OCI-LY3 (cell line): ENCODE results near the gene MED10.
"Not testable (repeated sequence)": the region's sequence is repeated elsewhere in the genome, so short reads cannot be mapped to it uniquely, and the experiment has no call there.

Experiments used
- H2AFZ ChIP-seq: fragments of 200-600, 300-600 bp; shearing (Covaris generic); 2 replicates; pipeline ENCODE4 v1.6.0; 2014; ENCODE audit warnings: antibody characterized with exemption, low read depth, low read length
- H3K27ac ChIP-seq: fragments of 200-600, 300-600 bp; sonication (generic); 2 replicates; pipeline ENCODE4 v1.5.1; 2014; ENCODE audit warnings: mild to moderate bottlenecking, low read length, moderate library complexity, mixed read lengths
- H3K27me3 ChIP-seq: fragments of 200-600, 300-600 bp; sonication (generic); 2 replicates; pipeline ENCODE4 v1.6.1; 2014; ENCODE audit warnings: low read depth, low read length, mixed read lengths
- H3K36me3 ChIP-seq: fragments of 200-600, 300-600 bp; sonication (generic); replicated peaks from 2 replicates; pipeline ENCODE3; 2014; ENCODE audit warnings: low read depth, low read length, mixed read lengths
- H3K4me1 ChIP-seq: fragments of 300-600, 200-600 bp; sonication (generic); 2 replicates; pipeline ENCODE4 v1.6.1; 2014; ENCODE audit warnings: low read length, mixed read lengths
- H3K4me2 ChIP-seq: fragments of 200-600, 300-600 bp; sonication (generic); 2 replicates; pipeline ENCODE4 v1.6.1; 2014; ENCODE audit warnings: low read length, mixed read lengths
- H3K4me3 ChIP-seq: fragments of 300-600, 200-600 bp; sonication (generic); 2 replicates; pipeline ENCODE4 v1.5.1; 2014; ENCODE audit warnings: antibody characterized with exemption, mild to moderate bottlenecking, low read length, moderate library complexity
- H3K79me2 ChIP-seq: fragments of 300-600, 200-600 bp; shearing (Covaris generic); 2 replicates; pipeline ENCODE4 v1.6.1; 2014; ENCODE audit warnings: mild to moderate bottlenecking, low read length, mixed read lengths
- H3K9ac ChIP-seq: fragments of 300-600, 200-600 bp; shearing (Covaris generic); 2 replicates; pipeline ENCODE4 v1.6.0; 2014; ENCODE audit warnings: mild to moderate bottlenecking, low read length, moderate library complexity
- H3K9me3 ChIP-seq: fragments of 200-600, 300-600 bp; shearing (Covaris generic); 2 replicates; pipeline ENCODE4 v1.6.1; 2014; ENCODE audit warnings: low read length, mixed read lengths; ENCODE audit not compliant: insufficient read depth
- H4K20me1 ChIP-seq: fragments of 200-600, 300-600 bp; sonication (generic); 2 replicates; pipeline ENCODE4 v1.6.1; 2016; ENCODE audit warnings: low read length, mixed read lengths; ENCODE audit not compliant: insufficient read depth
- EZH2phosphoT487 ChIP-seq: fragments of 200-600 bp; shearing (Covaris generic); IDR thresholded peaks from 2 replicates; pipeline ENCODE4 v1.6.1; 2018; ENCODE audit warnings: antibody characterized with exemption, mixed run types, low read depth
- TF ChIP-seq, protein P1 (sequence below): fragments of 200-600, 300-600 bp; sonication (generic); IDR thresholded peaks from 2 replicates; pipeline ENCODE4 v1.5.1; 2014; ENCODE audit warnings: antibody characterized with exemption, low read length, low read depth

Gene MED10

DNA sequence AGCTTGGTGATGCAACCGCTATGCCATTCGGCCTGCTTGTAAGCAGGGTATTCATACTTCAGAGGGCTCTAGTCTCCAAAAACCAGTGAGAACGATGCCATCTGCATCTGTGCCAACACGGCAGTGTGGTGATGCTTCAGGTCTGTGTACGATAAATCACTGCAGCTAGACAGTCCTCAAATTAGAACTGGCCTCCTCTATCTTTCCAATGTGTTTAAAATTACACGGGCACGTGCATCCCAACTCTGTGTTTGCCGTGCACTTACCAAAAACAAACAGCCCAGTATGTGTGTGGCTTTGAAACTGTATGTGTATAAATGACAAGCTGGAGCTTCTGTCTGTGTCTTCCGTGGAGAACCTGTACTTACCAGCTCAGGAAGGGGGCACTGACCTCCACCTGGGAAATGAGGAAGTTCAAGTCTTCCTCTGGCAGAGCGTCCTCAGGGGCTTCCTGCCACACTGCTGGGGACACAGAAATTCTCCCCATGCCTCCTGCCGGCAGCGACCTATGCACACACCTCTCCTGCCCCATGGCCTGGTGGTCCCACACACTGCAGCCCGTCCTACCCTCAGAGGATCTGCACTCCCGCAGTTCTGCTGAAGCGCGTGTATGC is 12.3 kb downstream of the MED10 start:
- no peaks in the 10 kb centered on the region for H3K9me3 ChIP-seq

GRCh38 chr5:6365142-6365976 is 13.0 kb downstream of the MED10 start:
- Histone ChIP-seq H3K27me3 (no peaks in the 10 kb centered on the region), H3K9ac (no peak overlapping the region), H3K79me2 (no peaks in the 10 kb centered on the region), H3K27ac (no peak overlapping the region), H3K4me2 (no peak overlapping the region), H4K20me1 (no peaks in the 10 kb centered on the region), H3K4me3 (no peak overlapping the region), H3K36me3 (no peaks in the 10 kb centered on the region), H2AFZ (no peak overlapping the region), H3K9me3 (no peaks in the 10 kb centered on the region), H3K4me1 (no peaks in the 10 kb centered on the region)
- TF ChIP-seq, protein P1, sequence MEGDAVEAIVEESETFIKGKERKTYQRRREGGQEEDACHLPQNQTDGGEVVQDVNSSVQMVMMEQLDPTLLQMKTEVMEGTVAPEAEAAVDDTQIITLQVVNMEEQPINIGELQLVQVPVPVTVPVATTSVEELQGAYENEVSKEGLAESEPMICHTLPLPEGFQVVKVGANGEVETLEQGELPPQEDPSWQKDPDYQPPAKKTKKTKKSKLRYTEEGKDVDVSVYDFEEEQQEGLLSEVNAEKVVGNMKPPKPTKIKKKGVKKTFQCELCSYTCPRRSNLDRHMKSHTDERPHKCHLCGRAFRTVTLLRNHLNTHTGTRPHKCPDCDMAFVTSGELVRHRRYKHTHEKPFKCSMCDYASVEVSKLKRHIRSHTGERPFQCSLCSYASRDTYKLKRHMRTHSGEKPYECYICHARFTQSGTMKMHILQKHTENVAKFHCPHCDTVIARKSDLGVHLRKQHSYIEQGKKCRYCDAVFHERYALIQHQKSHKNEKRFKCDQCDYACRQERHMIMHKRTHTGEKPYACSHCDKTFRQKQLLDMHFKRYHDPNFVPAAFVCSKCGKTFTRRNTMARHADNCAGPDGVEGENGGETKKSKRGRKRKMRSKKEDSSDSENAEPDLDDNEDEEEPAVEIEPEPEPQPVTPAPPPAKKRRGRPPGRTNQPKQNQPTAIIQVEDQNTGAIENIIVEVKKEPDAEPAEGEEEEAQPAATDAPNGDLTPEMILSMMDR: no peak
- TF ChIP-seq EZH2phosphoT487: no peak

More for the DNA sequence above, 12.3 kb downstream of the MED10 start:
- no peak overlapping the region for H3K4me2 ChIP-seq
- no peak overlapping the region for H2AFZ ChIP-seq
- no peaks in the 10 kb centered on the region for H3K36me3 ChIP-seq
- TF ChIP-seq, protein P1: no peak
- no peaks in the 10 kb centered on the region for H3K4me1 ChIP-seq
- no peak overlapping the region for H3K27ac ChIP-seq
- no peak overlapping the region for H3K9ac ChIP-seq
- no peaks in the 10 kb centered on the region for H3K27me3 ChIP-seq
- H3K79me2 ChIP-seq: no peaks in the 10 kb centered on the region
- H4K20me1 ChIP-seq: no peaks in the 10 kb centered on the region
- H3K4me3 ChIP-seq: no peak overlapping the region

GRCh38 chr5:6363454-6364011 is 14.8 kb downstream of the MED10 start:
- H3K4me3 ChIP-seq, H3K79me2 ChIP-seq, H3K9ac ChIP-seq, H3K27ac ChIP-seq, H3K27me3 ChIP-seq, H2AFZ ChIP-seq, H3K4me2 ChIP-seq, H4K20me1 ChIP-seq, H3K4me1 ChIP-seq, H3K36me3 ChIP-seq, H3K9me3 ChIP-seq: not testable (repeated sequence)

- H3K9ac ChIP-seq: no peak overlapping the region
Observed at GRCh38 chr5:6362846-6363245, 15.5 kb downstream of the MED10 start.

More at GRCh38 chr5:6362846-6363245, 15.5 kb downstream of the MED10 start:
- no peaks in the 10 kb centered on the region for H3K36me3 ChIP-seq
- H4K20me1 ChIP-seq: no peaks in the 10 kb centered on the region
- no peaks in the 10 kb centered on the region for H3K9me3 ChIP-seq
- H3K4me3 ChIP-seq: no peak overlapping the region
- H2AFZ ChIP-seq: no peak overlapping the region
- no peaks in the 10 kb centered on the region for H3K4me1 ChIP-seq
- no peak overlapping the region for H3K4me2 ChIP-seq
- H3K27me3 ChIP-seq: no peaks in the 10 kb centered on the region
- H3K79me2 ChIP-seq: no peaks in the 10 kb centered on the region
- H3K27ac ChIP-seq: no peak overlapping the region
- no peak for TF ChIP-seq EZH2phosphoT487
- TF ChIP-seq, protein P1: no peak
